Parathyroid adenoma (tissue), 2 donors: ENCODE data around the gene ASPRV1.

Source experiments
- H2AFZ ChIP-seq: fragments of 300-600 bp; sonication (generic); one replicate; pipeline ENCODE4 v1.7.0; 2017; ENCODE audit warnings: antibody characterized with exemption, mild to moderate bottlenecking
- H3K27ac ChIP-seq: fragments of 300-600 bp; sonication (generic); one replicate; pipeline ENCODE4 v1.7.0; 2017
- H3K27me3 ChIP-seq: fragments of 300-600 bp; sonication (generic); one replicate; pipeline ENCODE4 v1.7.0; 2017; ENCODE audit warnings: low read length; ENCODE audit not compliant: control insufficient read depth, insufficient read depth
- H3K36me3 ChIP-seq: fragments of 300-600 bp; sonication (generic); one replicate; pipeline ENCODE4 v1.7.0; 2017; ENCODE audit warnings: low read length; ENCODE audit not compliant: control insufficient read depth, insufficient read depth
- H3K4me1 ChIP-seq: fragments of 300-600 bp; sonication (generic); one replicate; pipeline ENCODE4 v1.7.0; 2017; ENCODE audit warnings: control low read depth
- H3K4me2 ChIP-seq: fragments of 300-600 bp; sonication (generic); one replicate; pipeline ENCODE4 v1.7.0; 2017; ENCODE audit warnings: low read length
- H3K4me3 ChIP-seq: fragments of 300-600 bp; sonication (generic); one replicate; pipeline ENCODE4 v1.7.0; 2017; ENCODE audit warnings: low read depth, low read length
- H3K79me2 ChIP-seq: fragments of 300-600 bp; sonication (generic); one replicate; pipeline ENCODE4 v1.7.0; 2017; ENCODE audit warnings: control low read depth
- H3K9ac ChIP-seq: fragments of 300-600 bp; sonication (generic); one replicate; pipeline ENCODE4 v1.7.0; 2017; ENCODE audit warnings: mild to moderate bottlenecking
- H3K9me3 ChIP-seq: fragments of 300-600 bp; sonication (generic); one replicate; pipeline ENCODE4 v1.7.0; 2017; ENCODE audit warnings: low read length; ENCODE audit not compliant: control insufficient read depth
- CTCF ChIP-seq: fragments of 300-600 bp; sonication (generic); IDR thresholded peaks from one replicate; pipeline ENCODE4 v1.7.0; 2017; ENCODE audit warnings: antibody characterized with exemption, mild to moderate bottlenecking
- donor health status: primary hyperparathyroidism.

The ASPRV1 gene

GRCh38 chr2:69969126-69969983 is 7.9 kb upstream of the ASPRV1 start:
- Histone ChIP-seq H3K4me2 (no peak overlapping the region), H3K27me3 (no peaks in the 10 kb centered on the region), H3K9ac (no peak overlapping the region), H2AFZ (no peak overlapping the region), H3K9me3 (no peaks in the 10 kb centered on the region), H3K79me2 (no peaks in the 10 kb centered on the region), H3K4me3 (no peak overlapping the region), H3K36me3 (no peaks in the 10 kb centered on the region), H3K4me1 (no peaks in the 10 kb centered on the region), H3K27ac (no peak overlapping the region)
- no peak for TF ChIP-seq CTCF

DNA sequence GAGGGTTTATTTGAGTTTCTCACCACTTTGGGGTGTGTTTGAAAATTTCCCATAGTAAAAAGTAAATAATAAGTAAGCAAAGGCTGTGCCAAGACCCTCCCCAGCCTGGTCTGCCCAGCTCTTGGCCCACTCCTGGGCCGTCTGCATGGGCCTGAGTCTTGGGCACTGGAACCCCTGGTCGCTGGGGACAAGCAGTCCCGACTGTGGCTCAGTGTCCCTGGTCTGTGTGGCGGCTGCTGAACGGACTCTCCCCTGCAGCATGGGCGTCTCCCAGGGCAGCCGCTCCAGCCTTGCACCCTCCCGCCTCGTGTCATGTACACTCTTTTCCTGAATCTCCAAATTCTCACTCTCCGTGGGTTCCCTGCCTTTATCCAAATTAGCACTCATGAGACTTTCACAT is 7.2 kb upstream of the ASPRV1 start:
- no peak for TF ChIP-seq CTCF
- no peak overlapping the region for H3K27ac ChIP-seq
- H3K36me3 ChIP-seq = no peaks in the 10 kb centered on the region
- H3K4me1 ChIP-seq = no peaks in the 10 kb centered on the region
- no peak overlapping the region for H2AFZ ChIP-seq
- no peak overlapping the region for H3K4me2 ChIP-seq
- no peaks in the 10 kb centered on the region for H3K9me3 ChIP-seq
- H3K79me2 ChIP-seq = no peaks in the 10 kb centered on the region
- H3K27me3 ChIP-seq = no peaks in the 10 kb centered on the region
- H3K4me3 ChIP-seq = no peak overlapping the region
- H3K9ac ChIP-seq = no peak overlapping the region

GRCh38 chr2:69966496-69966895 is 5.1 kb upstream of the ASPRV1 start:
- no peaks in the 10 kb centered on the region for H3K27me3 ChIP-seq
- H3K36me3 ChIP-seq = no peaks in the 10 kb centered on the region
- no peak overlapping the region for H3K9ac ChIP-seq
- no peak overlapping the region for H2AFZ ChIP-seq
- no peak for TF ChIP-seq CTCF
- H3K4me3 ChIP-seq = no peak overlapping the region
- H3K79me2 ChIP-seq = no peaks in the 10 kb centered on the region
- no peak overlapping the region for H3K4me2 ChIP-seq
- no peaks in the 10 kb centered on the region for H3K4me1 ChIP-seq
- H3K9me3 ChIP-seq = no peaks in the 10 kb centered on the region
- no peak overlapping the region for H3K27ac ChIP-seq

DNA sequence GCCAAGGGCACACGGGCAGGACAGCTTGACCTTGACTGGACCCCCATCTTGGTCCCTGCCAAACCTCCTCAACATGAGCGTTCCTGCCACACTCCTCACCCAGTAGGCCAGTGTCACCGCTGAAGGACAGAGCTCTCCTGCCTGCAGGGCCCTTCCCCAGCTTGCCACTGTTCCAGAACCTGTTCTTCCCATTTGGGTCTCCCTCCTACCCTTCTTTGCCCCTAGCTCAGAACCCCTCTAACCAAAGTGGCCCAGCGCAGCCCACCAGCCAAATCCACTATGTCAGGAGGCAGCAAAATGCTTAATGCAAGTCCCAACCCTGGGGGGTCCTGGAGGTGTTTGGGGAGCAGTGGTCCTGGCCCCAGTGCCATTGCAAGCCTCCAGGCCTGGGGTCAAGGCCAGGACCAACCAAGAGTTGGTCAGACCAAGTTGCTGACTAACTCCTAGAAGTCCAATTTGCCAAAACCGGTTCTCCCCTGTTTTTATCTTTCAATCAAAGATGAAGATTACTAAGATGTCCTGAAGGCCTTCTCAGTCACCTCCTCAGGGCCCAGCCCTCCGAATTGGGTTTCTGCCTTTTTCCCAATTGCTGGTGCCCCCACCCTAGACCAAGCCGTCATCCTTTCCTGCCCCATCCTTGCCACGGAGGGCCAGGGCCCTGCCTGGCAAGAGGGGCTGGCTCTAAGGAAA is 4.5 kb upstream of the ASPRV1 start:
- no peak overlapping the region for H2AFZ ChIP-seq
- H3K27ac ChIP-seq = no peak overlapping the region
- H3K36me3 ChIP-seq = no peaks in the 10 kb centered on the region
- no peaks in the 10 kb centered on the region for H3K27me3 ChIP-seq
- no peak for TF ChIP-seq CTCF
- no peak overlapping the region for H3K4me2 ChIP-seq
- H3K9ac ChIP-seq = no peak overlapping the region
- H3K9me3 ChIP-seq = no peaks in the 10 kb centered on the region
- H3K4me3 ChIP-seq = no peak overlapping the region
- H3K4me1 ChIP-seq = no peaks in the 10 kb centered on the region
- H3K79me2 ChIP-seq = no peaks in the 10 kb centered on the region
